Mammary epithelial cell (primary cell): ENCODE measurements around the gene HASPIN.

Experiments used
- EZH2 ChIP-seq: IDR thresholded peaks from 2 replicates; pipeline ENCODE4 v1.6.1; 2012; ENCODE audit warnings: low read length, inconsistent platforms, borderline replicate concordance
- TF ChIP-seq, protein P1 (sequence below), 2 donors: IDR thresholded peaks in 1 of 2; conservative IDR thresholded peaks in 1 of 2; 2 replicates each; pipeline ENCODE4 v1.5.1; 2011 to 2012; ENCODE audit warnings: inconsistent platforms in 2 of 2, low read length in 2 of 2, mild to moderate bottlenecking in 2 of 2, control low read depth in 1 of 2, low read depth in 1 of 2; ENCODE audit not compliant: insufficient read depth in 1 of 2; ENCODE audit errors: extremely low read depth in 1 of 2

DNA sequence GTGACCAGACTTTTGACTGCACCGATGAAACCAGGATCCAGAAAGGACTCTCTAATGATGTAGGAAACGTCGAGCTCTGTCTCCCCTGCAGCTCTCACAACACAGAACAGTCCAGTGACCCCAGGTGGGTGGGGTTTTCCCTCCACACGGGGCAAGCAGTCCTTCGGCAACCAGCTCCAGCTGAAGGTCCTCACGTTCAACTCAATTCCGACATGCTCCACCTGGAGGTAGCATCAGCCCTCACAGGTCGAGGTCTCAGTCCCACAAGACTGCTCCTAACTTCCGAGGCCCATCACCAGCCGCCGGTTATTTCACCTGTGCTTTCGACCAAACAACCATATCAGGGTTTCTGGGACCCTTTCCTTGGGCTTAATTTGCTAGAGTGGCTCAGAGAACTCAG, 49.1 kb downstream of the HASPIN start:
- TF ChIP-seq, protein P1, sequence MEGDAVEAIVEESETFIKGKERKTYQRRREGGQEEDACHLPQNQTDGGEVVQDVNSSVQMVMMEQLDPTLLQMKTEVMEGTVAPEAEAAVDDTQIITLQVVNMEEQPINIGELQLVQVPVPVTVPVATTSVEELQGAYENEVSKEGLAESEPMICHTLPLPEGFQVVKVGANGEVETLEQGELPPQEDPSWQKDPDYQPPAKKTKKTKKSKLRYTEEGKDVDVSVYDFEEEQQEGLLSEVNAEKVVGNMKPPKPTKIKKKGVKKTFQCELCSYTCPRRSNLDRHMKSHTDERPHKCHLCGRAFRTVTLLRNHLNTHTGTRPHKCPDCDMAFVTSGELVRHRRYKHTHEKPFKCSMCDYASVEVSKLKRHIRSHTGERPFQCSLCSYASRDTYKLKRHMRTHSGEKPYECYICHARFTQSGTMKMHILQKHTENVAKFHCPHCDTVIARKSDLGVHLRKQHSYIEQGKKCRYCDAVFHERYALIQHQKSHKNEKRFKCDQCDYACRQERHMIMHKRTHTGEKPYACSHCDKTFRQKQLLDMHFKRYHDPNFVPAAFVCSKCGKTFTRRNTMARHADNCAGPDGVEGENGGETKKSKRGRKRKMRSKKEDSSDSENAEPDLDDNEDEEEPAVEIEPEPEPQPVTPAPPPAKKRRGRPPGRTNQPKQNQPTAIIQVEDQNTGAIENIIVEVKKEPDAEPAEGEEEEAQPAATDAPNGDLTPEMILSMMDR (conservative IDR thresholded peaks at IDR 0.05 in 1 of 2, IDR thresholded peaks at IDR 0.05 in 1 of 2; ENCODE audit: extremely low read depth in 1 of 2, insufficient read depth in 1 of 2, low read depth in 1 of 2, low read length in 2 of 2): no peak
- no peak for TF ChIP-seq EZH2
